Measurements from ENCODE around the gene AGO1.

DNA sequence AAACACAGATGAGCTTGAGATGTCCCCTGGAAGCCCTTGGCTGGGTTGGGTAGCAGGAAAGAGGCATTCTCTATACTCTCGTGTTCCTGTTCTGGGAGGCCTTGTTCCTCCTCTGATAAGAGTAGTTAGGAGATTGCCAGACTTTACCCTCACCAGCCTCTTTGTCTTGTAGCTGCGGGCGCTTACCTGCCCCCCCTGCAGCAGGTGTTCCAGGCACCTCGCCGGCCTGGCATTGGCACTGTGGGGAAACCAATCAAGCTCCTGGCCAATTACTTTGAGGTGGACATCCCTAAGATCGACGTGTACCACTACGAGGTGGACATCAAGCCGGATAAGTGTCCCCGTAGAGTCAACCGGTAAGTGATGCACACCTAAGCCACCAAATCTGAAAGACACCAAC, 5.2 kb downstream of the AGO1 start:
- TF ChIP-seq, protein P1, sequence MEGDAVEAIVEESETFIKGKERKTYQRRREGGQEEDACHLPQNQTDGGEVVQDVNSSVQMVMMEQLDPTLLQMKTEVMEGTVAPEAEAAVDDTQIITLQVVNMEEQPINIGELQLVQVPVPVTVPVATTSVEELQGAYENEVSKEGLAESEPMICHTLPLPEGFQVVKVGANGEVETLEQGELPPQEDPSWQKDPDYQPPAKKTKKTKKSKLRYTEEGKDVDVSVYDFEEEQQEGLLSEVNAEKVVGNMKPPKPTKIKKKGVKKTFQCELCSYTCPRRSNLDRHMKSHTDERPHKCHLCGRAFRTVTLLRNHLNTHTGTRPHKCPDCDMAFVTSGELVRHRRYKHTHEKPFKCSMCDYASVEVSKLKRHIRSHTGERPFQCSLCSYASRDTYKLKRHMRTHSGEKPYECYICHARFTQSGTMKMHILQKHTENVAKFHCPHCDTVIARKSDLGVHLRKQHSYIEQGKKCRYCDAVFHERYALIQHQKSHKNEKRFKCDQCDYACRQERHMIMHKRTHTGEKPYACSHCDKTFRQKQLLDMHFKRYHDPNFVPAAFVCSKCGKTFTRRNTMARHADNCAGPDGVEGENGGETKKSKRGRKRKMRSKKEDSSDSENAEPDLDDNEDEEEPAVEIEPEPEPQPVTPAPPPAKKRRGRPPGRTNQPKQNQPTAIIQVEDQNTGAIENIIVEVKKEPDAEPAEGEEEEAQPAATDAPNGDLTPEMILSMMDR (IDR thresholded peaks at IDR 0.05) = no peak
- TF ChIP-seq POLR2A (IDR thresholded peaks at IDR 0.05) = no peak

Data from heart left ventricle (tissue), 13 donors.